GM12878 (cell line): ENCODE data around the gene NOD1. TPM values are rescaled to one million over a fixed set of nuclear protein-coding genes. Genes with fewer than 3 reads are reported as not detected.

Source experiments
- ATAC-seq: fragments of 200-7000 bp; cut with Tn5 transposase; 3 replicates; pipeline ENCODE4 v1.9.1; 2020; ENCODE audit warnings: mild to moderate bottlenecking, moderate library complexity
- BruUV-seq: library from RNA; stranded (reverse); fragments of 400-500 nt; replicated peaks from 2 replicates; lab custom pipeline; 2021; lab: Mats Ljungman, UMichigan
- CTCF ChIA-PET: fragments of 300-600 bp; sonication (Branson Sonifier 250); formaldehyde crosslinking; extraction: SDS; loops from one replicate; lab custom pipeline; 2021; ENCODE audit warnings: inconsistent platforms; lab: Yijun Ruan, JAX
- POLR2A ChIA-PET: fragments of 350-600 bp; formaldehyde crosslinking; extraction: SDS; loops from one replicate; lab custom pipeline; 2021; ENCODE audit warnings: inconsistent platforms; lab: Charles Lee
- RAD21 ChIA-PET: fragments of 300-600 bp; sonication (Branson Sonifier 250); formaldehyde crosslinking; loops from one replicate; lab custom pipeline; 2023; ENCODE audit warnings: antibody characterized with exemption; ENCODE audit not compliant: unreplicated experiment; lab: Charles Lee
- SMC1A ChIA-PET: fragments of 300-600 bp; sonication (Branson Sonifier 250); formaldehyde crosslinking; loops from one replicate; lab custom pipeline; 2023; ENCODE audit not compliant: unreplicated experiment, uncharacterized antibody; lab: Charles Lee
- DNase-seq: peaks from one replicate; pipeline ENCODE4 v3.0.0-alpha.2; 2011; ENCODE audit warnings: low read depth, low spot score
- FAIRE-seq: peaks from 3 replicates; lab custom pipeline; 2011; peaks lifted over from hg19 to GRCh38; lab: Jason Lieb, UNC
- H2AFZ ChIP-seq: 2 replicates; pipeline ENCODE4 v1.6.0; 2011; ENCODE audit warnings: low read depth, low read length, control low read depth; ENCODE audit not compliant: control insufficient read depth
- H3K27ac ChIP-seq: 2 replicates; pipeline ENCODE4 v1.5.1; 2011; ENCODE audit warnings: control low read depth; ENCODE audit not compliant: control insufficient read depth, insufficient read depth
- H3K27me3 ChIP-seq, 2 experiments: replicated peaks in 1 of 2; 2 replicates each; pipeline versions ENCODE4 v1.6.0 to v1.6.1; 2011; ENCODE audit warnings: low read length in 1 of 2; ENCODE audit not compliant: control insufficient read depth in 2 of 2, insufficient read depth in 2 of 2
- H3K36me3 ChIP-seq, 2 experiments: 2 replicates each; pipeline ENCODE4 v1.5.1; 2011; ENCODE audit warnings: low read length in 1 of 2; ENCODE audit not compliant: control insufficient read depth in 2 of 2, insufficient read depth in 2 of 2
- H3K4me1 ChIP-seq: 2 replicates; pipeline ENCODE4 v1.6.1; 2011; ENCODE audit warnings: mild to moderate bottlenecking, low read length, moderate library complexity, mixed read lengths; ENCODE audit not compliant: control insufficient read depth, insufficient read depth
- H3K4me2 ChIP-seq: 2 replicates; pipeline ENCODE4 v1.6.0; 2011; ENCODE audit warnings: control low read depth; ENCODE audit not compliant: control insufficient read depth, insufficient read depth
- H3K4me3 ChIP-seq: fragments of 200-600 bp; sonication (generic); 2 replicates; pipeline ENCODE4 v1.5.1; 2016
- H3K79me2 ChIP-seq: 2 replicates; pipeline ENCODE4 v1.6.0; 2011; ENCODE audit warnings: low read length; ENCODE audit not compliant: control insufficient read depth, insufficient read depth
- H3K9ac ChIP-seq: 2 replicates; pipeline ENCODE4 v1.8.0; 2011; ENCODE audit warnings: low read length, control low read depth, mixed read lengths; ENCODE audit not compliant: control insufficient read depth, insufficient read depth
- H3K9me3 ChIP-seq: replicated peaks from 3 replicates; pipeline ENCODE4 v1.5.1; 2011; ENCODE audit warnings: mild to moderate bottlenecking, low read length; ENCODE audit not compliant: control insufficient read depth, insufficient read depth
- H4K20me1 ChIP-seq: 2 replicates; pipeline ENCODE4 v1.6.0; 2011; ENCODE audit not compliant: control insufficient read depth, insufficient read depth
- ATF3 ChIP-seq: IDR thresholded peaks from 2 replicates; pipeline ENCODE4 v1.6.1; 2011; ENCODE audit warnings: low read depth, mild to moderate bottlenecking, low read length, moderate library complexity, borderline replicate concordance; ENCODE audit errors: extremely low read depth
- BCLAF1 ChIP-seq: fragments of 450-650 bp; IDR thresholded peaks from 2 replicates; pipeline ENCODE4 v1.6.1; 2017; ENCODE audit warnings: antibody characterized with exemption, mild to moderate bottlenecking, moderate library complexity
- IKZF2 ChIP-seq, 2 experiments: fragments of 450-650 bp; IDR thresholded peaks; 2 replicates each; pipeline ENCODE4 v1.6.1; 2017; ENCODE audit warnings: mild to moderate bottlenecking in 2 of 2, moderate library complexity in 2 of 2
- MLLT1 ChIP-seq: fragments of 450-650 bp; IDR thresholded peaks from 2 replicates; pipeline ENCODE4 v1.6.1; 2016; ENCODE audit warnings: mild to moderate bottlenecking
- NR2C1 ChIP-seq: fragments of 450-650 bp; IDR thresholded peaks from 2 replicates; pipeline ENCODE4 v1.6.1; 2017; ENCODE audit warnings: antibody characterized with exemption, mild to moderate bottlenecking, moderate library complexity
- SMC3 ChIP-seq: IDR thresholded peaks from 2 replicates; pipeline ENCODE4 v1.6.1; 2011; ENCODE audit warnings: low read length, improper control_type of control experiment, borderline replicate concordance
- SPI1 ChIP-seq: IDR thresholded peaks from 2 replicates; pipeline ENCODE4 v1.6.1; 2011; ENCODE audit warnings: low read depth, mild to moderate bottlenecking, low read length, moderate library complexity, borderline replicate concordance; ENCODE audit not compliant: insufficient read depth
- SUPT20H ChIP-seq: IDR thresholded peaks from 2 replicates; pipeline ENCODE4 v1.6.1; 2011; ENCODE audit warnings: low read depth, mild to moderate bottlenecking, low read length, moderate library complexity, borderline replicate concordance; ENCODE audit not compliant: control insufficient read depth
- TCF3 ChIP-seq: IDR thresholded peaks from 2 replicates; pipeline ENCODE4 v1.6.1; 2012; ENCODE audit warnings: low read depth, mild to moderate bottlenecking, low read length, borderline replicate concordance; ENCODE audit not compliant: insufficient read depth
- WGBS: methylation state at CpG from one replicate; pipeline ENCODE4 v1.1.6; 2016; ENCODE audit warnings: low lambda C conversion rate; ENCODE audit not compliant: insufficient replicate concordance, insufficient coverage; ENCODE audit errors: missing lambda C conversion rate; 5-methylcytosine and 5-hydroxymethylcytosine counted together
- in situ Hi-C: fragments of 300-500 bp; cut with MboI; formaldehyde crosslinking; loops from 9 replicates; pipeline ENCODE4 v1.14.3; 2018; ENCODE audit warnings: mixed read lengths
- intact Hi-C: fragments of 100-400 bp; cut with micrococcal nuclease; formaldehyde crosslinking; loops from one replicate; pipeline ENCODE4 v1.14.2; 2022; ENCODE audit not compliant: unreplicated experiment
- polyA plus RNA-seq, 11 experiments: library from polyadenylated mRNA; depleted of rRNA in 4 of 11; unstranded in 6 of 11; stranded (reverse) in 5 of 11; fragments of >200 nt; fragmentation: Nextera tagmentation in 4 of 11; fragmentation: Illumina TruSeq in 1 of 11; extraction: Ambion mirVana in 4 of 11; extraction: Trizol in 1 of 11; gene quantifications; 1 replicate in 1 of 11; 2 replicates in 10 of 11; pipeline versions ENCODE4 v1.2.1 to v1.2.3, GENCODE V29; 2011 to 2016; ENCODE audit warnings: inconsistent platforms in 2 of 11, missing spikeins in 2 of 11, low read depth in 1 of 11
- total RNA-seq, 4 experiments: library from RNA; depleted of rRNA in 3 of 4; stranded (reverse); fragments of >200 nt in 3 of 4; fragmentation: Illumina TruSeq in 1 of 4; extraction: Trizol in 1 of 4; gene quantifications; 2 replicates each; pipeline versions ENCODE4 v1.2.1 to v1.2.3, GENCODE V29; 2013 to 2021

The NOD1 gene
- total and polyA plus RNA-seq, 10 of the 15 experiments (the other 5 are each of a cell fraction or from before 2014, with no cell fraction given) = 1.8 to 14.6 (median 8.9) TPM

GRCh38 chr7:30479202-30480120 is 877 bp upstream of the NOD1 start:
- 81% methylated on average over 14 of the region's 14 CpGs for whole genome bisulfite sequencing
- SMC1A ChIA-PET = interaction anchor here (1.5 to 2.5 kb wide), 2 partner anchors 13 to 200 kb away, joined by 3 to 15 read pairs; no protein-coding TSS in a partner anchor
- intact Hi-C loops = no loop called here
- ATAC-seq (peak; percentile 54), DNase-seq (no peak), FAIRE-seq (no peak)
- Histone ChIP-seq H3K4me2 (peak overlapping the region; percentile 98), H3K4me1 (peaks cover 26% of the 10 kb centered on the region), H3K79me2 (peaks cover 22% of the 10 kb centered on the region), H3K27me3 (no peaks in the 10 kb centered on the region), H4K20me1 (no peaks in the 10 kb centered on the region), H3K4me3 (peak overlapping the region; percentile 96), H3K27ac (peak overlapping the region; percentile 74), H3K9ac (peak overlapping the region; percentile 89), H3K36me3 (no peaks in the 10 kb centered on the region), H2AFZ (peak overlapping the region; percentile 87), H3K9me3 (no peaks in the 10 kb centered on the region)
- POLR2A ChIA-PET = interaction anchor here (0.6 to 2.2 kb wide), 3 partner anchors 15 to 24 kb away, joined by 7 to 12 read pairs (median 9); no protein-coding TSS in a partner anchor
- CTCF ChIA-PET = interaction anchor here (0.7 to 1.9 kb wide), 6 partner anchors 15 to 204 kb away, joined by 3 to 5 read pairs (median 4); no protein-coding TSS in a partner anchor
- RAD21 ChIA-PET = interaction anchor here (1.5 kb wide), 1 partner anchor 131 kb away, joined by 4 read pairs; no protein-coding TSS in a partner anchor
- TF ChIP-seq SMC3 = no peak
- TF ChIP-seq BCLAF1 = no peak
- TF ChIP-seq NR2C1 = no peak
- no peak for TF ChIP-seq ATF3
- TF ChIP-seq SUPT20H = no peak
- TF ChIP-seq IKZF2 (IDR thresholded peaks at IDR 0.05) = no peak
- no peak for TF ChIP-seq TCF3
- TF ChIP-seq SPI1 = no peak
- no peak for TF ChIP-seq MLLT1
- no TSS peak for BruUV-seq
- in situ Hi-C loops = no loop called here
